ENCODE results near the gene USP24.
A peak's percentile ranks its signal among the peaks of the same experiment; 100 is the strongest.

Gene USP24, protein sequence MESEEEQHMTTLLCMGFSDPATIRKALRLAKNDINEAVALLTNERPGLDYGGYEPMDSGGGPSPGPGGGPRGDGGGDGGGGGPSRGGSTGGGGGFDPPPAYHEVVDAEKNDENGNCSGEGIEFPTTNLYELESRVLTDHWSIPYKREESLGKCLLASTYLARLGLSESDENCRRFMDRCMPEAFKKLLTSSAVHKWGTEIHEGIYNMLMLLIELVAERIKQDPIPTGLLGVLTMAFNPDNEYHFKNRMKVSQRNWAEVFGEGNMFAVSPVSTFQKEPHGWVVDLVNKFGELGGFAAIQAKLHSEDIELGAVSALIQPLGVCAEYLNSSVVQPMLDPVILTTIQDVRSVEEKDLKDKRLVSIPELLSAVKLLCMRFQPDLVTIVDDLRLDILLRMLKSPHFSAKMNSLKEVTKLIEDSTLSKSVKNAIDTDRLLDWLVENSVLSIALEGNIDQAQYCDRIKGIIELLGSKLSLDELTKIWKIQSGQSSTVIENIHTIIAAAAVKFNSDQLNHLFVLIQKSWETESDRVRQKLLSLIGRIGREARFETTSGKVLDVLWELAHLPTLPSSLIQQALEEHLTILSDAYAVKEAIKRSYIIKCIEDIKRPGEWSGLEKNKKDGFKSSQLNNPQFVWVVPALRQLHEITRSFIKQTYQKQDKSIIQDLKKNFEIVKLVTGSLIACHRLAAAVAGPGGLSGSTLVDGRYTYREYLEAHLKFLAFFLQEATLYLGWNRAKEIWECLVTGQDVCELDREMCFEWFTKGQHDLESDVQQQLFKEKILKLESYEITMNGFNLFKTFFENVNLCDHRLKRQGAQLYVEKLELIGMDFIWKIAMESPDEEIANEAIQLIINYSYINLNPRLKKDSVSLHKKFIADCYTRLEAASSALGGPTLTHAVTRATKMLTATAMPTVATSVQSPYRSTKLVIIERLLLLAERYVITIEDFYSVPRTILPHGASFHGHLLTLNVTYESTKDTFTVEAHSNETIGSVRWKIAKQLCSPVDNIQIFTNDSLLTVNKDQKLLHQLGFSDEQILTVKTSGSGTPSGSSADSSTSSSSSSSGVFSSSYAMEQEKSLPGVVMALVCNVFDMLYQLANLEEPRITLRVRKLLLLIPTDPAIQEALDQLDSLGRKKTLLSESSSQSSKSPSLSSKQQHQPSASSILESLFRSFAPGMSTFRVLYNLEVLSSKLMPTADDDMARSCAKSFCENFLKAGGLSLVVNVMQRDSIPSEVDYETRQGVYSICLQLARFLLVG (N-terminal part only)

DNA sequence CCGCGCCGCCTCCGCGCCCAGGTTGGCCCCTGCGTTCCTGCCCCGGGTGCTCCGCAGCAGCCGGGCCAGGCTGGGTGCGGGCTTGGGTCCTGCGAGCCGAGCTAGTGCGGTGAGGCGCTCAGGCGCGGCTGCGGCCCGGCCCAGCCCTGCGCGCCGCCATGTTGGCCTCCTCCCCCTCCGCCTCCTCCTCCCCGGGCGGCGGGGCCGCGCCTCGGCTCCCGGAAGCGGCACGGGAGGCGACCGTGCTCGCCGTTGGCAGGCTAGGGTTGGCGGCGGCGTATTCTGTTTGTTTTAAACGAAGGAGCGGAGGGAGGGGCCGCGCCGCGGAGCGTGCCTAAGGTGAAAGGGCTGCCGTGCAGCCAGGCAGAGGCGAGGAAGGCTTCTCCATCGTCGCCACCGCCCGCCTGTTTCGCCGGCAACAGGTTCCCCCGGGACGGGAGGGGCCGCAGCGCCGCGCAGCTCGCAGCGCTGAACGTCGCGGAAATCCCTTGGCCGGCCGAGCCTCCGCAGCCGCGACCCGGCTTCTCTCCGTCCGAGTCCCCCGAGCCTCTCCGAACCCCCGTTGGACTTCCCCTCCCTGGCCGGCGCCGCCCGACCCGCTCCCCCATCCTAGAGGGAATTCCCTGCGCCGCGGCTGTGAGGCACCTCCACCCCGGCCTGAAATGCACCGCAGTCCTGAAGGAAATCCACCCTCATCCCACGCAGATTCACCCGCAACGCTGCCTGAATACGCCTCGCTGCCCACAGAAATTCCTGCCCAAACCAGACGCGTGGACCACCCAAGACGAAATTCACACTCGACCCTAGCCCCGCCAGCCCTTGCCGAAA is at the start of gene USP24:
USP24 (minus strand) TSS at position 171 of the 828 bp plus-strand sequence. CDS start 251 bp downstream, outside the sequence.
- H3K9ac ChIP-seq (ENCODE audit: insufficient read length), result peak within 1 kb of the TSS; percentile 98
- DNase-seq (ENCODE audit: low read depth, low spot score), result no peak

DNA sequence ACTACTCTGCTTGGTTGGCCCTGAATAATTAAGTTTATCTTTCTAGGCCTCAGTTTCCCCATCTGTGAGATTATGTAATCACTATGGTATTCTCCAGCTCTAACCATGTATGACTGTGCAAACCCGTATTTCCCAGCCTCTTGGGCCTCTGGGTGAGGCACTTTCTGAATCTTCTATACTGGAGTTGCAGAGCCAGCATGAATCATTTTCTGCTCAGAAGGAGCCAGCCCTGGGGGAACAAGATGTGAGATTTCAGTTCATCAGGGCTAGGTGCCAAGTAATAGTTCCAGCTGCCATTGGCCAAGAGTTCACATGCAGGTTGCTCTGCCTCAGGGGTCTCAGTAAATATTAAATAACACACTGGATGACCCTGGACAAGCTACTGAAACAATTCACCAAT is 47.7 kb upstream of the USP24 start:
- no peak for TF ChIP-seq POLR2AphosphoS5 (IDR thresholded peaks at IDR 0.05; ENCODE audit: borderline replicate concordance, low read depth, low read length)
- TF ChIP-seq FOXP2 (optimal IDR thresholded peaks at IDR 0.05; ENCODE audit: control extremely low read depth, extremely low read length, insufficient read depth), result no peak
- no peak for TF ChIP-seq EZH2 (IDR thresholded peaks at IDR 0.05)
- no peak overlapping the region for H3K4me3 ChIP-seq
- no peaks in the 10 kb centered on the region for H3K36me3 ChIP-seq (ENCODE audit: insufficient read depth, low read length)
- no peak overlapping the region for H3K9ac ChIP-seq (ENCODE audit: insufficient read length)
- H3K9me3 ChIP-seq (ENCODE audit: low read depth, low read length), result no peaks in the 10 kb centered on the region
- no peak overlapping the region for H3K27ac ChIP-seq
- DNase-seq (ENCODE audit: low read depth, low spot score), result no peak

More for the DNA sequence above, at the start of gene USP24:
- Histone ChIP-seq H3K9me3 (ENCODE audit: low read depth, low read length) (no peaks in the 10 kb centered on the region), H3K4me3 (peak within 1 kb of the TSS; percentile 97), H3K36me3 (ENCODE audit: insufficient read depth, low read length) (peaks cover 4% of the 10 kb centered on the region; the same call in 1 of the 2 replicates), H3K27ac (peak within 1 kb of the TSS; percentile 85)
- TF ChIP-seq FOXP2 (optimal IDR thresholded peaks at IDR 0.05; ENCODE audit: control extremely low read depth, extremely low read length, insufficient read depth) (no peak), POLR2AphosphoS5 (IDR thresholded peaks at IDR 0.05; ENCODE audit: borderline replicate concordance, low read depth, low read length) (peak; percentile 87)

DNA sequence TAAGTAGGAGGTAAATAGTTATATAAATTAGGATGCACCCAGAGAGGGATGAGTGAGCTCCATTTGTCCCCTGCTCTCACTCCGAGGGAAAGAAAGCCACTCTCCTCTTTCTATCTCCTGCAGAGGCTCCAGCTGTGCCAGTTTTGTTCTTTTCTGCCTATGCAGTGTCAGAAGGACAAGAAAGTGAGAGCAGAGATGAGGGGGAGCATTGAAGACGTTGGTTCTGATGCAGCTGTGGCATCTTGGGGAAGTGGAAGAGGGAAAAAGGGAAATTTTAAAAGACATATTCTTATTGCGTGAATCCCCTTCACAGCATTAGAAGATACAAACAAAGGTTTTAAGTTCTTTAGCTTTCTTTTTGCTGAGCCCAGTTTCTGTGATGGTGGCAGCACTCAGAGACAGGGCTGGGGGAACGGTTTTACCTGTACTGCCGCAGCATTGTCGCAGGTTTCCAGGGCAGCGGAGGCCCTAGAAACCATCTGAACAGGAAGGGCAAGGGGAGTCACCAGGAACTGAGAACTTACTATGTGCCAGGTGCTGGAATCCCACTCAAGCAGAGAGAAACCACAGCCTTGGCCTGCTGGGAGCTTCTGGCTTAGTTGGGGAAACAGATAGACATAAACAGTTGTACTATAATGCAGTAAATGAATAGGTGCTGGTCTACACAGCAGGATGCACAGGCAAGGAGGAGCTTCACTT is 44.9 kb upstream of the USP24 start:
- Histone ChIP-seq H3K4me3 (no peak overlapping the region), H3K9ac (ENCODE audit: insufficient read length) (no peak overlapping the region), H3K36me3 (ENCODE audit: insufficient read depth, low read length) (no peaks in the 10 kb centered on the region), H3K9me3 (ENCODE audit: low read depth, low read length) (no peaks in the 10 kb centered on the region), H3K27ac (no peak overlapping the region)
- no peak for DNase-seq (ENCODE audit: low read depth, low spot score)
- no peak for TF ChIP-seq FOXP2 (optimal IDR thresholded peaks at IDR 0.05; ENCODE audit: control extremely low read depth, extremely low read length, insufficient read depth)
- no peak for TF ChIP-seq POLR2AphosphoS5 (IDR thresholded peaks at IDR 0.05; ENCODE audit: borderline replicate concordance, low read depth, low read length)
- no peak for TF ChIP-seq EZH2 (IDR thresholded peaks at IDR 0.05)

DNA sequence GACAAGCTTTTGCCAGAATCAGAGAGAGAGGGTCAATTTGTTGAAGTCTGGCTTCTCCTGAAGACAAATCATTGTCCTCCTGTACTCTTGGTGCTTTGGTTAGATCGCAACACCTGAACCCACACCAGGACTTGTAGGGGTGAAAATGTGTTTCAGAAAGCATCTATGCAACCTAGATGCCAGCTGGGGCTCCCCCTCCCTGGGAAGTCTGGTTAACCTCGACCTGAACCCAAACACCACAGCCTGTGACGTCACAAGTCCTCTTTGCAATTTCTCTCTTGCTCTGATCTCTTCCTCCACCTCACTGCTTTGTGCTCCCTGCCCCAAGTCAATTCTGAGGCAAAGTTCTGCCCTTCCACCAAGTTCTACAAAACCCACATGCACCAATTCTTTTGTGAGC is 42.8 kb upstream of the USP24 start:
- no peak for DNase-seq (ENCODE audit: low read depth, low spot score)
- no peak overlapping the region for H3K4me3 ChIP-seq

DNA sequence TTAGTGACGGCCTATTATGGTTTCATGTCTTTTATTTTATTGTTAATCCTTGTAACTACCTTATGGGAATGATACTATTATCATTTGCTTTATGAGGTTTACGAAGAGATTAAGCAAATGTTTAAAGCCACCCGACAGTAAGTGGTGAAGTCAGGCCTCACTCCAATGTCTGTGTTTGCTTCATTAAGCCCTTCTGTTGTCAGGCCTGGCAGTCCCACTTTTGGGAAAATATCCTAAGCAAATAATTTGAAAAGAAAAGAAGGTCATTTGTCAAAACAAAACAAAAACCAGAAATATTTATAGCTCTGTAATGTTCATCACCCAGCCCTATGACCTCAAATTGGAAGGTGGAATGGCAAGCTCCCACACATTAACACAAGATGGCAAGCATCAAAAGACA is 40.7 kb upstream of the USP24 start:
- no peaks in the 10 kb centered on the region for H3K9me3 ChIP-seq (ENCODE audit: low read depth, low read length)
- no peak overlapping the region for H3K27ac ChIP-seq
- H3K36me3 ChIP-seq (ENCODE audit: insufficient read depth, low read length), result no peaks in the 10 kb centered on the region
- no peak overlapping the region for H3K9ac ChIP-seq (ENCODE audit: insufficient read length)
- DNase-seq (ENCODE audit: low read depth, low spot score), result no peak
- TF ChIP-seq EZH2 (IDR thresholded peaks at IDR 0.05) (no peak), FOXP2 (optimal IDR thresholded peaks at IDR 0.05; ENCODE audit: control extremely low read depth, extremely low read length, insufficient read depth) (no peak)
- H3K4me3 ChIP-seq, result no peak overlapping the region

More for the DNA sequence above, 42.8 kb upstream of the USP24 start:
- no peaks in the 10 kb centered on the region for H3K36me3 ChIP-seq (ENCODE audit: insufficient read depth, low read length)
- TF ChIP-seq EZH2 (IDR thresholded peaks at IDR 0.05) (no peak), FOXP2 (optimal IDR thresholded peaks at IDR 0.05; ENCODE audit: control extremely low read depth, extremely low read length, insufficient read depth) (no peak), POLR2AphosphoS5 (IDR thresholded peaks at IDR 0.05; ENCODE audit: borderline replicate concordance, low read depth, low read length) (no peak)
- no peak overlapping the region for H3K27ac ChIP-seq
- H3K9ac ChIP-seq (ENCODE audit: insufficient read length), result no peak overlapping the region
- no peaks in the 10 kb centered on the region for H3K9me3 ChIP-seq (ENCODE audit: low read depth, low read length)

DNA sequence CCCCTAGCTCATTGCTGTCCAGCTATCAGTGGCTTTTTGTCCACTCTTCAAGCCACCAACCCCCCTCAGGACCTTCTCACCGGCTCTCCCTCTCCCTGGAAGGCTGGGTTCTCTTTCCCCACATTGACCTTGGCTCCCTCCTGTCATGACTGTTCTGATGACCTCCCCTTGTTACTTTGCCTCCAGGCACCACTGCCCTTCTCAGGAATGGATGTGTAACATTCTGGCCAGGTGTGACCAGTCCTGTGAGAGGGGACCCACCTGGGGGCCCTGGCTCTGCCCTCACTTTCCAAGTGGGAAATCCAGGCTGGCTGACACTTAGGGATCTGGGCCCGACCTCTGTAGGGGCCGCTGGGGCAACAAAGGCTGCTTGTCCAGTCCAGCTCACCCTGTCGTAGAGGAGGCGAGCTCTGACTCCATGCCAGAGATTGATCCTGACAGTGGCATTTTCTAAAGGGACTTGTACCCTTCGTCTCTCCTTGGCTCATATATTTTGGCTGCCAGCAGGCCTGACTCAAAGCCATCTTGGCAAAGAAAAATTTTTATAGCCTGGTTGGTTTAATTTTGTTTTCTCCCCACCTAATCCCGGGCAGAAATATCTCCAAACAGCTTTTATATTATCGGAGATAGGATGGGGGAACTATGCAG is 37.9 kb upstream of the USP24 start:
- DNase-seq (ENCODE audit: low read depth, low spot score), result no peak
- no peak overlapping the region for H3K4me3 ChIP-seq
- TF ChIP-seq FOXP2 (optimal IDR thresholded peaks at IDR 0.05; ENCODE audit: control extremely low read depth, extremely low read length, insufficient read depth) (no peak), EZH2 (IDR thresholded peaks at IDR 0.05) (no peak), POLR2AphosphoS5 (IDR thresholded peaks at IDR 0.05; ENCODE audit: borderline replicate concordance, low read depth, low read length) (no peak)

More for the DNA sequence above, 37.9 kb upstream of the USP24 start:
- Histone ChIP-seq H3K9me3 (ENCODE audit: low read depth, low read length) (no peaks in the 10 kb centered on the region), H3K9ac (ENCODE audit: insufficient read length) (no peak overlapping the region), H3K27ac (no peak overlapping the region), H3K36me3 (ENCODE audit: insufficient read depth, low read length) (no peaks in the 10 kb centered on the region)

Measured in SK-N-MC (cell line).